ENCODE results near the gene DES. TPM values are rescaled to one million over a fixed set of nuclear protein-coding genes. Genes with fewer than 3 reads are reported as not detected.

The DES gene
- total and polyA plus RNA-seq, 2 donors (not counting 3 experiments of a cell fraction or from before 2014, with no cell fraction given): not detected

DNA sequence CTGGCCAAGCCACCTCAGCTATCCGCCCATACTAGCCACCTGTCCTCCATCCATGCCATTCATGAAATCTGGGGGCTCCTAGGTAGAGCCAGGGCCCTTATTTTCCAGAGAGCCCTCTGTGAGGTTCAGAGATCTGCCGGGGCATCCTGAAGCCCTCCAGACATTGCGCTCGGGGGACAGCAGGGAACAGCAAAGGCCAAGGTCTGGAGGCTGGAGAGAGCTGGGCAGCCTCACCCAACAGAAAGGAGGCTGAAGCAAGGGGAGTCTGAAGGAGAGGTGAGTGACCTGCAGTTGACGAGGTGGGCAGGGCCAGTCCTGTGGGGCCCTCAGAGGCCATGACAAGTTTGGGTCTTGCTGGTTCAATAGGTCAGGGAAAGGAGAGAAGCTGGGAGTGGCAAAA is 8.6 kb upstream of the DES start:
- no peak overlapping the region for H3K27ac ChIP-seq (ENCODE audit: insufficient read depth, low read depth, low read length)
- intact Hi-C loops (cut with micrococcal nuclease): no loop called here

More for the DNA sequence above, 8.6 kb upstream of the DES start:
- DNase-seq (ENCODE audit: low read depth, low spot score) (no peak), FAIRE-seq (no peak)
- dilution Hi-C loops (cut with MboI; ENCODE audit: extremely low pct_ligation_motif_present, low sequenced_read_pairs): no loop called here
- no peak overlapping the region for H3K4me2 ChIP-seq (ENCODE audit: insufficient read depth, low read length)
- ChIA-PET CTCF (interaction anchor here (5.0 kb wide), 1 partner anchor 120 kb away, joined by 29 read pairs; no protein-coding TSS in a partner anchor), POLR2A (no interaction called here)
- H3K4me3 ChIP-seq (replicated peaks in 1 of 3; ENCODE audit: insufficient read depth in 1 of 3, low read depth in 1 of 3, low read length in 3 of 3): no peak overlapping the region
- H3K9me1 ChIP-seq (replicated peaks; ENCODE audit: control insufficient read depth, extremely low read depth, insufficient read depth, low read length): no peaks in the 10 kb centered on the region
- no peaks in the 10 kb centered on the region for H3K36me3 ChIP-seq (ENCODE audit: control insufficient read depth in 2 of 2, extremely low read depth in 1 of 2, insufficient read depth in 2 of 2, low read length in 2 of 2)
- BruUV-seq (replicated peaks): no TSS peak
- peaks cover 5 to 7% of the 10 kb centered on the region in 2 experiments for H3K27me3 ChIP-seq (ENCODE audit: control insufficient read depth in 2 of 2, insufficient read depth in 2 of 2, low read length in 2 of 2)
- H3K79me2 ChIP-seq (ENCODE audit: control insufficient read depth, insufficient read depth, low read length): no peaks in the 10 kb centered on the region
- TF ChIP-seq GATA2 (IDR thresholded peaks at IDR 0.05; ENCODE audit: insufficient read depth, insufficient read length, low read depth, low read length) (no peak), MYC (IDR thresholded peaks at IDR 0.05; ENCODE audit: low read depth, low read length) (no peak), POLR2A (IDR thresholded peaks at IDR 0.05; ENCODE audit: low read depth, low read length) (no peak), POLR2AphosphoS5 (IDR thresholded peaks at IDR 0.05; ENCODE audit: insufficient read depth, low read depth, low read length) (no peak), JUN (IDR thresholded peaks at IDR 0.05; ENCODE audit: borderline replicate concordance, insufficient read depth, insufficient read length, low read depth) (no peak), EZH2 (IDR thresholded peaks at IDR 0.05; ENCODE audit: borderline replicate concordance, low read depth, low read length, severe bottlenecking) (no peak), FOS (IDR thresholded peaks at IDR 0.05; ENCODE audit: borderline replicate concordance, insufficient read depth, low read length) (no peak)
- TF ChIP-seq, protein P1, sequence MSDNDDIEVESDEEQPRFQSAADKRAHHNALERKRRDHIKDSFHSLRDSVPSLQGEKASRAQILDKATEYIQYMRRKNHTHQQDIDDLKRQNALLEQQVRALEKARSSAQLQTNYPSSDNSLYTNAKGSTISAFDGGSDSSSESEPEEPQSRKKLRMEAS (IDR thresholded peaks at IDR 0.05; ENCODE audit: insufficient read depth, insufficient read length): no peak
- TF ChIP-seq, protein P2, sequence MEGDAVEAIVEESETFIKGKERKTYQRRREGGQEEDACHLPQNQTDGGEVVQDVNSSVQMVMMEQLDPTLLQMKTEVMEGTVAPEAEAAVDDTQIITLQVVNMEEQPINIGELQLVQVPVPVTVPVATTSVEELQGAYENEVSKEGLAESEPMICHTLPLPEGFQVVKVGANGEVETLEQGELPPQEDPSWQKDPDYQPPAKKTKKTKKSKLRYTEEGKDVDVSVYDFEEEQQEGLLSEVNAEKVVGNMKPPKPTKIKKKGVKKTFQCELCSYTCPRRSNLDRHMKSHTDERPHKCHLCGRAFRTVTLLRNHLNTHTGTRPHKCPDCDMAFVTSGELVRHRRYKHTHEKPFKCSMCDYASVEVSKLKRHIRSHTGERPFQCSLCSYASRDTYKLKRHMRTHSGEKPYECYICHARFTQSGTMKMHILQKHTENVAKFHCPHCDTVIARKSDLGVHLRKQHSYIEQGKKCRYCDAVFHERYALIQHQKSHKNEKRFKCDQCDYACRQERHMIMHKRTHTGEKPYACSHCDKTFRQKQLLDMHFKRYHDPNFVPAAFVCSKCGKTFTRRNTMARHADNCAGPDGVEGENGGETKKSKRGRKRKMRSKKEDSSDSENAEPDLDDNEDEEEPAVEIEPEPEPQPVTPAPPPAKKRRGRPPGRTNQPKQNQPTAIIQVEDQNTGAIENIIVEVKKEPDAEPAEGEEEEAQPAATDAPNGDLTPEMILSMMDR (IDR thresholded peaks at IDR 0.05; ENCODE audit: extremely low read depth in 1 of 2, insufficient read depth in 1 of 2, low read depth in 1 of 2, low read length in 2 of 2): no peak
- H2AFZ ChIP-seq (ENCODE audit: low read depth, low read length): no peak overlapping the region
- peaks cover 2% of the 10 kb centered on the region for H3K4me1 ChIP-seq (ENCODE audit: control insufficient read depth, extremely low read depth, insufficient read depth, low read length)
- H3K9ac ChIP-seq (replicated peaks; ENCODE audit: extremely low read depth, insufficient read depth, low read length): no peak overlapping the region
- H3K9me3 ChIP-seq (replicated peaks; ENCODE audit: control insufficient read depth, insufficient read depth, low read length): no peaks in the 10 kb centered on the region
- H4K20me1 ChIP-seq (replicated peaks; ENCODE audit: control insufficient read depth, extremely low read depth, insufficient read depth, low read length): no peaks in the 10 kb centered on the region
